Right lobe of liver (tissue), 6 donors: ENCODE results near the gene S100A7. TPM values are rescaled to one million over a fixed set of nuclear protein-coding genes. Genes with fewer than 3 reads are reported as not detected.

Experiments
- ATAC-seq, 4 donors: fragments of 200-7000 bp; cut with Tn5 transposase; one replicate each; pipeline ENCODE4 v1.9.1; 2020; ENCODE audit warnings: mild to moderate bottlenecking in 4 of 4, moderate library complexity in 4 of 4
- DNase-seq, 3 donors: peaks; one replicate each; pipeline ENCODE4 v3.0.0-alpha.2; 2020
- H3K27ac ChIP-seq, 3 donors: fragments of 200-600 bp; one replicate each; pipeline ENCODE4 v1.8.0; 2022
- H3K27me3 ChIP-seq, 2 donors: fragments of 200-600 bp; one replicate each; pipeline ENCODE4 v1.8.0; 2022
- H3K36me3 ChIP-seq, 4 donors: fragments of 200-600 bp; sonication (generic) in 1 of 4; one replicate each; pipeline versions ENCODE4 v1.5.1 to v1.8.0; 2017 to 2022; ENCODE audit warnings: control low read depth in 1 of 4
- H3K4me1 ChIP-seq, 4 donors: fragments of 200-600 bp; sonication (generic) in 1 of 4; one replicate each; pipeline versions ENCODE4 v1.5.1 to v1.8.0; 2017 to 2022; ENCODE audit warnings: control low read depth in 1 of 4
- H3K4me3 ChIP-seq, 3 donors: fragments of 200-600 bp; one replicate each; pipeline ENCODE4 v1.8.0; 2022
- H3K9me3 ChIP-seq, 4 donors: fragments of 200-600 bp; sonication (generic) in 1 of 4; one replicate each; pipeline versions ENCODE4 v1.5.1 to v1.8.0; 2017 to 2022; ENCODE audit warnings: control low read depth in 1 of 4
- CTCF ChIP-seq, 4 donors: fragments of 200-600 bp in 3 of 4; fragments of 450-650 bp in 1 of 4; IDR thresholded peaks; one replicate each; pipeline versions ENCODE4 v1.5.1 to v1.8.0; 2016 to 2022; ENCODE audit warnings: antibody characterized with exemption in 4 of 4, mild to moderate bottlenecking in 2 of 4
- POLR2A ChIP-seq: fragments of 450-650 bp; IDR thresholded peaks from one replicate; pipeline ENCODE4 v1.6.1; 2017; ENCODE audit warnings: antibody characterized with exemption, mild to moderate bottlenecking
- whole genome bisulfite sequencing: methylation state at CpG from one replicate; pipeline ENCODE4 v1.1.6; 2018; ENCODE audit warnings: low coverage, low lambda C conversion rate; ENCODE audit not compliant: insufficient coverage; ENCODE audit errors: missing lambda C conversion rate; 5-methylcytosine and 5-hydroxymethylcytosine counted together
- intact Hi-C, 2 donors: fragments of 100-400 bp; cut with DNase I; formaldehyde crosslinking; loops; one replicate each; pipeline versions ENCODE4 v1.11.2 to v1.14.1; 2022
- total RNA-seq, 6 experiments: library from RNA; depleted of rRNA in 2 of 6; stranded (reverse); fragments of >200 nt in 2 of 6; fragmentation: NEBNext Ultra II Directional in 3 of 6; extraction: Animal tissue kit (Norgen Biotek cat#: 25700) in 3 of 6; gene quantifications; one replicate each; pipeline versions ENCODE4 v1.1.0 to v1.2.4, GENCODE V29; 2016 to 2023
- donor health status: DM: no; HTN: yes; CAD: no.
- donor health status: DM: no; HTN: no; CAD: no.
- donor health status: DM: no; HTN: no; CAD: no.
- donor health status: DM: no; HTN: yes; CAD: no.
- donor health status: DM: no; HTN: yes; CAD: no.

The S100A7 gene
- total RNA-seq, 6 experiments from 2014 or later = not detected

GRCh38 chr1:153443486-153443885 lies 17.0 kb downstream of the S100A7 start:
- Histone ChIP-seq H3K4me3 (no peak overlapping the region), H3K4me1 (no peaks in the 10 kb centered on the region), H3K9me3 (no peaks in the 10 kb centered on the region), H3K27ac (no peak overlapping the region), H3K36me3 (no peaks in the 10 kb centered on the region), H3K27me3 (no peaks in the 10 kb centered on the region)
- TF ChIP-seq POLR2A (no peak), CTCF (IDR thresholded peaks at IDR 0.05) (no peak)
- no peak for ATAC-seq
- no CpG with 5 or more reads among the region's 4 CpGs for WGBS
- intact Hi-C loops = no loop called here
- no peak for DNase-seq

- Histone ChIP-seq H3K9me3 (no peaks in the 10 kb centered on the region), H3K27me3 (no peaks in the 10 kb centered on the region), H3K27ac (no peak overlapping the region), H3K4me3 (no peak overlapping the region), H3K36me3 (no peaks in the 10 kb centered on the region), H3K4me1 (no peaks in the 10 kb centered on the region)
- TF ChIP-seq CTCF (IDR thresholded peaks at IDR 0.05) = no peak
- no peak for TF ChIP-seq POLR2A
- ATAC-seq (no peak), DNase-seq (no peak)
- 33% methylated on average over 4 of the region's 9 CpGs for WGBS
- intact Hi-C loops = no loop called here
Observed at GRCh38 chr1:153441238-153441755, 19.2 kb downstream of the S100A7 start.

GRCh38 chr1:153439273-153439672 lies 21.2 kb downstream of the S100A7 start:
- no peaks in the 10 kb centered on the region for H3K36me3 ChIP-seq
- no peaks in the 10 kb centered on the region for H3K4me1 ChIP-seq
- no peak for DNase-seq
- no peak for ATAC-seq
- H3K4me3 ChIP-seq = no peak overlapping the region
- H3K9me3 ChIP-seq = no peaks in the 10 kb centered on the region
- no peak overlapping the region for H3K27ac ChIP-seq
- H3K27me3 ChIP-seq = no peaks in the 10 kb centered on the region
- TF ChIP-seq POLR2A = no peak
- TF ChIP-seq CTCF (IDR thresholded peaks at IDR 0.05) = no peak
- intact Hi-C loops = no loop called here

- 20% methylated on average over 2 of the region's 7 CpGs for WGBS
- intact Hi-C loops = no loop called here
Observed at GRCh38 chr1:153438599-153438998, 21.9 kb downstream of the S100A7 start.

More at GRCh38 chr1:153438599-153438998, 21.9 kb downstream of the S100A7 start:
- Histone ChIP-seq H3K27me3 (no peaks in the 10 kb centered on the region), H3K4me1 (no peaks in the 10 kb centered on the region), H3K36me3 (no peaks in the 10 kb centered on the region), H3K27ac (no peak overlapping the region), H3K4me3 (no peak overlapping the region), H3K9me3 (no peaks in the 10 kb centered on the region)
- DNase-seq (no peak), ATAC-seq (no peak)
- TF ChIP-seq POLR2A = no peak
- TF ChIP-seq CTCF (IDR thresholded peaks at IDR 0.05) = no peak
